HG02938 (cell line): ENCODE results near the gene SPATC1L.

Source experiments
- ATAC-seq: cut with Tn5 transposase; IDR thresholded peaks from one replicate; pipeline ENCODE4 v1.9.1; 2021; ENCODE audit warnings: mild to moderate bottlenecking, moderate library complexity; ENCODE audit not compliant: unreplicated experiment

The SPATC1L gene

GRCh38 chr21:46137908-46138307 is 46.4 kb downstream of the SPATC1L start:
- no peak for ATAC-seq

GRCh38 chr21:46136739-46137349 is 47.4 kb downstream of the SPATC1L start:
- ATAC-seq, result no peak

DNA sequence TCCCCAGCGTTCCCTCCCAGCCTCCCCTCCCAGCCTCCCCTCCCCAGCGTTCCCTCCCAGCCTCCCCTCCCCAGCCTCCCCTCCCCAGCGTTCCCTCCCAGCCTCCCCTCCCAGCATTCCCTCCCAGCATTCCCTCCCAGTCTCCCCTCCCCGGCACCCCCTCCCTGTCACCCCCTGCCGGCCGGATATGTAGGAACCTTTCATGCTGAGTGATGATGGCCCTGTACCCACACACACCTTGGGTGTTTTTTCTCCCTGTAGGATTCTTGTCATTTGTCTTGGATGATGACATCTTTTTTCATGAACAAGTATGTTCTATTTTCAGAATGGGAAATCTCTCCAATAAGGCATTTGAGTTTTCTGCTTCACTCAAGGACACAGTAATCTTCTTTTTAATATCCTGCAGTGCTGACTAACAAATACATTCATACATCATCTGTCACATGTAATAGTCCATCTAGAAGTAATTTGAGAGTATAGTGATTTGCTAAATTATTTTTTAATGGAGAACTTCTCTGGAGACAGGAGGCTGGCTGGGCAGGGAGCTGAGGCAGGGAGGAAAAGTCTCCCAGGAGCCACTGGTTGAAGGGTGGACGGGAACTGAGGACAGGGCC is 48.4 kb downstream of the SPATC1L start:
- no peak for ATAC-seq

GRCh38 chr21:46131838-46132651 is 52.2 kb downstream of the SPATC1L start:
- no peak for ATAC-seq

- ATAC-seq, result no peak
Observed at GRCh38 chr21:46131588-46131837, 52.7 kb downstream of the SPATC1L start.

GRCh38 chr21:46130831-46131587 is 53.2 kb downstream of the SPATC1L start:
- no peak for ATAC-seq

- ATAC-seq, result no peak
Observed at GRCh38 chr21:46129846-46130651, 54.2 kb downstream of the SPATC1L start.

DNA sequence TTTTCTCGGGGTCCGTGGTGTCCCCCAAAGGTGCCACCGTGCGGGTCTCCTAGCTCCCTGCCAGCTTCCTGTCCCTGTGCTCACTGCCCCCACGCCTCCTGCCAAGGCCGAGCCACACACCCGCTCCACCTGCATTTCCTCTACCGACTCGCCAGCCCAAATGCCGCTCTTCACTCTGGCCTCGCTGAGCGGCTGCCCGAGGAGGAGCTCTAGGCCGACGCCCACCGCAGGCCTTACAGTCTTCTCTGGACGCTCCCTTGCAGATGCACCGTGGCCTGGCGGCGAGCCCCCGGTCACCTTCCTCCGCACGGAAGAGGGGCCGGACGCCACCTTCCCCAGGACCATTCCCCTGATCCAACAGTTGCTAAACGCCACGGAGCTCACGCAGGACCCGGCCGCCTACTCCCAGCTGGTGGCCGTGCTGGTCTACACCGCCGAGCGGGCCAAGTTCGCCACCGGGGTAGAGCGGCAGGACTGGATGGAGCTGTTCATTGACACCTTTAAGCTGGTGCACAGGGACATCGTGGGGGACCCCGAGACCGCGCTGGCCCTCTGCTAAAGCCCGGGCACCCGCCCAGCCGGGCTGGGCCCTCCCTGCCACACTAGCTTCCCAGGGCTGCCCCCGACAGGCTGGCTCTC is 55.2 kb downstream of the SPATC1L start:
- ATAC-seq, result no peak

- no peak for ATAC-seq
Observed at GRCh38 chr21:46128106-46128932, 55.9 kb downstream of the SPATC1L start.

GRCh38 chr21:46127239-46128105 is 56.8 kb downstream of the SPATC1L start:
- no peak for ATAC-seq

DNA sequence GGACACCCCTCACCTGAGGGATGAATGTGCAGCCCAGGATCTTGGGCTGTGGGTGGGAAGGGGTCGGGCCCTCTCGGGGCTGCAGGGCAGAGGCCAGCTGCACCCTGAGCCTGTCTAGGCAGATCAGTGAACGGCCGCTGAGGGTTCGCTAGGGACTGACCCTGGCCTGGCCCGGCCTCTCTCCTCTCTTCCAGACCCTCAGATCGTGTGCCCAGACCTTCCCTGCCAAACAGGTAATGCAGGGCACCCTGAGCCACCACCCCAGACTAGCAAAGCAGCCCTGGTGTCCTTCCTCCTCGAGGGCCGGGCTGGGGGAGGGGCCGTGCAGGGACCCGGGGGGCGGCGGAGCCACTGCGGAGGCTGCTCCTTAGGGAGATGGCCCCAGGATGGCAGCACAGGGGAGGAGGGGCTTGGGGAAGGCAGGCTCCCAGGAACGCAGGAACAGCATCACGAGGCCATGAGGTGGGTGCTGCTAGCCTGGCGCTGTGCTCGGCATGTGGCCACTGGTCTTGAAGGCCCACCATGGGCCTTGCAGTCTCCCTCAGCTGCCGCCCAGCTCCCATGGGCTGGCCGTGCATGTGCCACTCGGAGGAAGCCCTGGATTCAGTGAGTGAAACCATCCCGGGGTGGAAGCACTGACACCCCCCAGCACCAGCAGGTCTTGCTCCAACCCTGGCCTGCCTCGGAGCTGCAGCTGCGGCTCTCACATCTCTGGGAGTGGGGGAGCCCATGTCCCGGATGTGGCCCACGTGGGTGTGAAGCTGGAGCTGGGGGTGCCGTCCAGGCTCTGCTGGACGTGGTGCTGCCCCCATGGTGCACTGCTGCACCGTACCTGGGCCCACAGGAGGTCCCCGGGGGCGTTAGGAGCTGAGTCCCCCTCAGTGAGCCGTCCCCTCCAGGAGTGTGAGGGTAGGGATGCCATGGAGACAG is 57.7 kb downstream of the SPATC1L start:
- ATAC-seq, result no peak

GRCh38 chr21:46125846-46126301 is 58.4 kb downstream of the SPATC1L start:
- no peak for ATAC-seq

DNA sequence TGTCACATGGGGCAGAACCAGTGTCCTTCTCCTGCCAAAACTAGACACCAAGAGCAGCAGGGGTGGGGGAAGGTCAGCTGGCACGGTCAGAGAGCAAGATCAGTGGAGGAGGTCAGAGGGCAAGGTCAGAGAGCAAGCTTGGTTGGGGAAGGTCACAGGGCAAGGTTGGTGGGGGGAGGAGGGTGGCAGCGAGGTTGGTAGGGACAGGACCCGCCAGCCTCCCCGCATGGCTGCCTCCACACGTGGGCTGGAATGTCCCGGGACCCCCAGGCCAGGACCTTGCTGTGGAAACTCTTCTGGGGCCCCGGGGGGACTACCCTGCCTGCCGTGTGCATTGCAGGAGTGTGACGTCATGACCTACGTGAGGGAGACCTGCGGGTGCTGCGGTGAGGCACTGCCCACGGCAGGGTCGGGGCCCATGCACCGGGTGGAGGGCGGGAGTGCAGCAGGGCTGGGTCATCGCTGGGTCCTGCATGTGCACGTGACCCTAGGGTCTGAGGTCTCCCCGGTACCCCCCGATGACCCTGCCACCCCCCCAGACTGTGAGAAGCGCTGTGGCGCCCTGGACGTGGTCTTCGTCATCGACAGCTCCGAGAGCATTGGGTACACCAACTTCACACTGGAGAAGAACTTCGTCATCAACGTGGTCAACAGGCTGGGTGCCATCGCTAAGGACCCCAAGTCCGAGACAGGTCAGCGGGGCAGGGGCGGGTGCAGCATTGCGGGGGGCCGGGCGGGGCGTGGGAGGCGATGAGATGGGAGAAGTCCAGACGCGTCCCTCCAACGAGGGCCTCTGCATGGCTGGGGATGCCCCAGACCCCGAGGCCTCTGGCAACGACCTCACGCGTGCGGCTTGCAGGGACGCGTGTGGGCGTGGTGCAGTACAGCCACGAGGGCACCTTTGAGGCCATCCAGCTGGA is 59.1 kb downstream of the SPATC1L start:
- ATAC-seq, result no peak

GRCh38 chr21:46124083-46124925 is 60.0 kb downstream of the SPATC1L start:
- no peak for ATAC-seq
